GM23248 (cell line): ENCODE results near the gene STARD3.

ENCODE experiments used
- EZH2 ChIP-seq: fragments of 200-600 bp; sonication (generic); IDR thresholded peaks from 2 replicates; pipeline ENCODE4 v1.6.1; 2018; ENCODE audit warnings: antibody characterized with exemption, mild to moderate bottlenecking; ENCODE audit not compliant: insufficient read depth, poor library complexity, severe bottlenecking
- EZH2phosphoT487 ChIP-seq: fragments of 200-600 bp; sonication (generic); IDR thresholded peaks from 2 replicates; pipeline ENCODE4 v1.6.1; 2018; ENCODE audit warnings: antibody characterized with exemption, moderate library complexity, mild to moderate bottlenecking, low read depth; ENCODE audit not compliant: insufficient read depth

GRCh38 chr17:39653316-39653661 lies 16.3 kb downstream of the STARD3 start:
- TF ChIP-seq EZH2: no peak
- TF ChIP-seq EZH2phosphoT487: no peak
